ENCODE data around the gene FHL5.
A peak's percentile ranks its signal among the peaks of the same experiment; 100 is the strongest.
"Not testable (repeated sequence)": the region's sequence is repeated elsewhere in the genome, so short reads cannot be mapped to it uniquely, and the experiment has no call there.

Gene FHL5, protein sequence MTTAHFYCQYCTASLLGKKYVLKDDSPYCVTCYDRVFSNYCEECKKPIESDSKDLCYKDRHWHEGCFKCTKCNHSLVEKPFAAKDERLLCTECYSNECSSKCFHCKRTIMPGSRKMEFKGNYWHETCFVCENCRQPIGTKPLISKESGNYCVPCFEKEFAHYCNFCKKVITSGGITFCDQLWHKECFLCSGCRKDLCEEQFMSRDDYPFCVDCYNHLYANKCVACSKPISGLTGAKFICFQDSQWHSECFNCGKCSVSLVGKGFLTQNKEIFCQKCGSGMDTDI

DNA sequence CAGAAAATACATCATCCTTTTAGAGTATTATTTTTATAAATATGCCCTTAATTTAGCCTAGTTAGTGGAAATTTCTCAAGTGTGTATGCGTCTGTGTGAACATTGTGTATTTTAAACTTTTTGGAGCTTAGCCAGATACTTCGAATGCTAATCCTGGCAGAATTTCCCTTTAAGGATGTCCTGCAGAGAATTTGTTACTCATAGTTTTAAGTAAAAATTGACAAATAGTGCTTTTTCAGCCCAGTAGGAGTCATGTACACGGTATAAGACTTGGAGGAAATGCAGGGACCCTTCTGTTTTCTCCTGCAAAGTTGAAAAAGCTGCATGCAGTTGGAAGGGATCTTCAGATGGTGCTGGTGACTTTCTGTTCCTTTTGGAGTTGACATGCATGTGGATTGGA, at the start of gene FHL5:
FHL5 (plus strand) TSS at position 243 of the 400 bp plus-strand sequence. CDS start 40,486 bp downstream, outside the sequence.
- peak; percentile 38 for DNase-seq (ENCODE audit: low read depth)

DNA sequence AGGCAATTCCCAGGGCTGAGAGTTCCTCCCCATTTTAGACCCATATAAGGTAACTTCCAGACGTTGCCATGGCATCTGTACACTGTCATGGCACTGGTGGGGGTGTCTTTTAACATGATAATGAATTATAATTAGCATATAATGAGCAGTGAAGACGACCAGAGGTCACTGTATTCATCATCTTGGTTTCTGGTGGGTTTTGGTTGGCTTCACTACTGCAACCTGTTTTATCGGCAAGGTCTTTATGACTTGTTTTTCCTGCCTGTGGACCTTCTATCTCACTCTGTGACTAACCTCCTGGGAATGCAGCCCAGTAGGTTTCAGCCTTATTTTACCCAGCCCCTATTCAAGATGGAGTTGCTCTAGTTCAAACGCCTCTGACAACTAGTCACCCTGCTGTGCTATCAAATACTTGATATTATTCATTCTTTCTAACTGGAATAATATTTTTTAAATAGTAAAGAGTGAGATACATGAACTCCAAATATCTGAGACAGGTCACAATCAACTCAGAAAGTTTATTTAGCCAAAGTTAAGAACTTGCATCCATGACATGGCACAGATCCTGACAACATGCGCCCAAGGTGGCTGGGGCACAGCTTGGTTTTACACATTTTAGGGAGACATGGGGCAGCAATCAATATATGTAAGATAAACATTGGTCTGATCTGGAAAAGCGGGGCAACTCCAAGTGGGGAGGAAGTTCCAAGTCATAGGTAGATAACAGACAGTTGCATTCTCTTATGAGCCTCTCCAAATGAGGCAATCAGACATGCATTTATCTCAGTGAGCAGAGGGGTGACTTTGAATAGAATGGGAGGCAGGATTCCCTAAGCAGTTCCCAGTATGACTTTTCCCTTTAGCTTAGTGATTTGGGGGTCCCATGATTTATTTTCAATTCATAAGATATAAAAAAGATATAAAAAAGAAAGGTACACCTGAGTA, 42.5 kb upstream of the FHL5 start:
- peak; percentile 57 for DNase-seq (ENCODE audit: low read depth)

DNA sequence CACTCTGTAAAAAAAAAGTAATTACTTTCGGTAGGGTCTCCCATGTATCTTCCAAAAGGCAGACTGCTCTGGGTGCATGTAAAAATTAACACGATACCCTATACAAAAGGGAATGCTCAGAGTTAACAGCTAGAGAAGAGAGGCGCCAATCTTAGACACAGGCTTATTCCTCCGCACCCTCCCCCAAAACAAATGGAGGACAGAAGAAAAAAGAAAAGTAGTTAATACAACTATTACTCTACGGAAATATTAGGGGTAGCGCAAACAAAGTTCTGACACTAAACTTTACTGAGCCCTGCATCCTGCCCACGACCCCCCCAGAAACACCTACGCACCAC, 41.7 kb upstream of the FHL5 start:
- no peak for DNase-seq (ENCODE audit: low read depth)

DNA sequence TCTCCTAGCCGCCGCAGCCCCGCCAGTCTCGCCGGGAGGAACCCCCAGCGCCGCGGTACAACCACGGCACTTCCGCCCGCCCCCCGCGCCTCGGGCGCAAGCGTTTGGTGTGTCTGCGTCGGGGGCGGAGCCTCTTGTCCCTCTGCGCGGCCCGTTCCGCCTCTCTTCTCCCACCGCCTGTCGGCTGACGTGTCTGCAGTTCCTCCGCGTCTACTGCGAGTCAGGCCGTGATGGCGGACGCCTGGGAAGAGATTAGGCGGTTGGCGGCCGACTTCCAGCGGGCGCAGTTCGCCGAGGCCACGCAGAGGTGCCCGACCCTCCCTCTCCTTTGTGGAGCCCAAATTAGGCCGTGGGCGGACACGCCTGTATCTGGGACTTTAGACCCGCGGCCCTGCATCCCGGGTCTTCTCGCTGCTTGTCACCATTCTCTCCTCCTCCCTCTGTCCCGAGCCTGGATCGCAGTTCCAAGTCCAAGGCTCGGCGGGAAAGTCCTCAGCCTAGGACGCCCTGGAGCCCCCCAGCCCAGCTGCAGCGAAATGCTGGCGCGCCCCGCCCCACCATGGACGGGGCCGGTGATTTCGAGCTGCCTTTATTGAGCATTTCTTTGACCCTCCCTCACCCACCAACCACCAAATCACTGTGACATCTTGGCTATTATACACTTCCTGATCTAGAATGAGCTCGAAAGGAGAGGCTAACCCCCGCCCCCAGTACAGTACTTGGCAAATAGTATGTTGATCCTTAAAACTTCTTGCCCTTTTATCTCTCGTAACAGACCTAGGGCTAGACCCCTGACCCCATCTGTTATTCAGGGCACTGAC, 41.1 kb upstream of the FHL5 start, which contains the start of gene UFL1:
UFL1 (plus strand) TSS at position 163 of the 821 bp plus-strand sequence; CDS start at position 231, 68 bp downstream.
- DNase-seq (ENCODE audit: low read depth) = peak; percentile 95

DNA sequence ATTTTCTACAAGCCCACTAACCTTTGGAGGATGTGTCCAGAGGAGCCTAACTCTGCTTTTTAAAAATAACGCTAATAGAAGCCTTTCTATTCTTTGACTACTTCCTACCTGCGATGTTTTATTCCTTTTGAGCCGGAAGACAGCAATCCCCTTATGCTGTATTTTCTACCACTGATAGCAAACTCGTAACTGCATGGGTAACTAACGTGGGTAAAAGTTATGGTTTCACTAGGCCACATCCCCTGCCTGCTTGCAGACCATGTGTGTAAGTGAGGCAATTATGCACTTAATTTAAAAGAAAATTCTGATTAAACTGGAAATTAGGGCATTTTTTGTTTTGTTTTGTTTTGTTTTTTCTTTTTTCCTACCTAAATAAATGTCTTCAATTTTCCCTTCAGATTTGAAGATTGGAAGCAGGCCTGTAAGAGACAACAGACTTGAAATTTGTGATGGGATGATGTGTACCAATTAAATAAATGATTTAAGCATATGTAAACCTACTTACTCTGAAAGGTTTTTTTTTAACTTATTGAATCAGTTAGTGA, 40.4 kb upstream of the FHL5 start:
- peak; percentile 27 for DNase-seq (ENCODE audit: low read depth)

DNA sequence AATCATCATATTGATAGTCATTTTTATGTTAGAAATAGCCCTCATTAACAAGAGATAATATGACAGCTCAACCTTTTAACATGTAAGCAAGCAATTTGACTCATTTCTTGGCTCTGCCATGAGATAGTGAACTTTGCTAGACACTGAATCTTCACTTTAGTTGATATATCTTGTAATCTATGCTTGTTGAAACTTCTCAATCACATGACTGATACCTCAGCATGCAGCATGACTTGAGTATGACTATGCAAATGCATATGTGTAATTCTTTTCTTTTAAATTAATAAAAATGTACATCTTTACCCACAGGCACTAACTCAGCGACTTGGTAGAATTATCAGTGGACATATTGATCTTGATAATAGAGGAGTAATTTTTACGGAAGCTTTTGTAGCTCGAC, 34.7 kb upstream of the FHL5 start:
- no peak for DNase-seq (ENCODE audit: low read depth)

DNA sequence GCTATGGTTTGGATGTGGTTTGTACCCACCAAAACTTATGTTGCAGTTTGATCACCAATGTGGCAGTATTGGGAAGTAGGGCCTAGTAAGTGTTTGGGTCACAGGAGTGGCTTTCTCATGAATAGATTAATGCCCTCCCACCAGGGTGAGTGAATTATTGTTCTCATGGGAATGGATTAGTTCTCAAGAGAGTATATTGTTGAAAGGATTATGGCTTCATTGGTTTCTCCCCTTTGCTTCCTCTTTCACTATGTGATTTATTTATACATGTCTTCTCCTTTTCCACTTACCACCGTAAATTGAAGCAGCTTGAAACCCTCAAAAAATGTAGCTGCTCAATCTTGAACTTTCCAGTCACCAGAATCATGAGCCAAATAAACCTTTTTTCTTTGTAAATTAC, 30.5 kb upstream of the FHL5 start:
- DNase-seq (ENCODE audit: low read depth) = no peak

DNA sequence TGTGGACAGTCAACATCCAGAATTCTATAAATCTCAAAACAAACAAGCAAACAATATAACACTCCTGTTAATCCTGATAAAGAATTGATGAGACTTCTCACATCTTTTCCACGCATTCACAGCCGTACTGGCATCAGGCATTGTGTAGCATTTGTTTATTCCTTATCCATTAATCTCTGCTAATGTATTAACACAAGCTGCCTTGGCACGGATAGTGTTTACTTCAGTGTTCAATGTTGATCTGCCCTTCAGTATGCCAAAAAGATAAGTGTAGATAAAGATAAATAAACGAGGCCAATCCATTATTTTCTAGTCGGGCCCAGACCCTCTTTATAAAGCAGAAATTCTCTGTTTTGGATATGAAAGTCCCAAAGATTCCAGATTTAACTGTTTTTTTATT, 25.2 kb upstream of the FHL5 start:
- DNase-seq (ENCODE audit: low read depth) = no peak

DNA sequence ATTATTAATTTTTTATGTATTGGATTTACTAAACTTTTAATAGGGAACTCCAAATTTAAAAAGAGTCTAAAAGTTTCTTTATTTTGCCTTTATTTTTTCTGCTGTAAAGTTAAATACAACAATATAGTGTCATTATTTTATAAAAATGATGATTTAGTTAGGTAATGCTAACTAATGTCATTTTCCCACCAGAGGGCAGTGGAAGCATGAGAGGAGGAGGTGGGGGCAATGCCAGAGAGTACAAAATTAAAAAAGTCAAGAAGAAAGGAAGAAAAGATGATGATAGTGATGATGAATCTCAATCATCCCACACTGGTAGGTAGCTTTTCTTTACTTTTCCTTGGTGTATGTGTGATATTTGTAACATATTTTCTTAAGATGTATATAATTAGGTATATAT, 20.2 kb upstream of the FHL5 start:
- peak; percentile 8 for DNase-seq (ENCODE audit: low read depth)

DNA sequence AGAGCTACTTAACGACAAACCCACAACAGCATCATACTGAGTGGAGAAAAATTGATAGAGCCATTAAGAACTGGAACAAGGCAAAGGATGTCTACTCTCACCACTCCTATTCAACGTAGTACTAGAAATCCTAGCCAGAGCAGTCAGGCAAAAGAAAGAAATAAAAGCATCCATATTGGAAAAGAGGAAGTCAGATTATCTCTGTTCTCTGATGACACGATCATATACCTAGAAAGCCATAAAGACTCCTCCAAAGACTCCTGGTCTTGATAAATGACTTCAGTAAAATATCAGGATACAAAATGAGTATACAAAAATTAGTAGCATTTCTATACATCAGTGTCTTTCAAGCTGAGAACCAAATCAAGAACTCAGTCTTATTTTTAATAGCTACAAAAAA, 17.0 kb upstream of the FHL5 start:
- no peak for DNase-seq (ENCODE audit: low read depth)

DNA sequence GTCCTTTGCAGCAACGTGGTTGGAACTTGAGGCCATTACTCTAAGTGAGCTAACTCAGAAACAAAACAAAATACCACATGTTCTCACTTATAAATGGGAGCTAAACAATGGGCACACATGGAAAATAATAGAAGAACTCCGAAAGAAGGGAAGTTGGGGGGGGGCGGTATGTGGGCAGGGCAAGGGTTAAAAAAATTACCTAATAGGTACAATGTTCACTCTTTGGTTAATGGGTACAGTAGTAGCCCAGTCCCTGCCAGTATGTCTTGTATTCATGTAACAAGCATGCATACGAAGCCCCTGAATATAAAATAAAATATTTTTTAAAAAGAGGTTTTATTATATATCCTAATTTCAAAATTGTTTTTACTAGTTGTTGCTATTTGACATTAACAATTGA, 15.3 kb upstream of the FHL5 start:
- DNase-seq (ENCODE audit: low read depth) = no peak

DNA sequence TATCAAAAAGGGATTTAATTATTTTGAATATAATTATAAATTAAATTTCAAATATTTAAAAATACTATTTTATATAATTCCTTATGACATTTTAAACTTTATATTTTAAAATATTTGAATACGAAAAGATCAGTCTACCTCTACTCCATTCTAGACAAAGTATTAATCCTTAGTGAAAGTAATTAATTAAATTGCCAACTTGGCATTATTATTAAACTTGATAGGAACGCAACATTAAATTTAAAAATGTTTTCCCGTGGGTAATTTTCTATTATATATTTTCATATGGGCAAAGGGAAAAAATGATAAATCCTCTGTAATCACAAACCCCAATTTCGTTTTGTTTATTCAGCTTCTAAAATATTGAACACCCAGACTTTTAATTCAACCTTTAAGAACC, 8.4 kb upstream of the FHL5 start:
- DNase-seq (ENCODE audit: low read depth) = no peak

DNA sequence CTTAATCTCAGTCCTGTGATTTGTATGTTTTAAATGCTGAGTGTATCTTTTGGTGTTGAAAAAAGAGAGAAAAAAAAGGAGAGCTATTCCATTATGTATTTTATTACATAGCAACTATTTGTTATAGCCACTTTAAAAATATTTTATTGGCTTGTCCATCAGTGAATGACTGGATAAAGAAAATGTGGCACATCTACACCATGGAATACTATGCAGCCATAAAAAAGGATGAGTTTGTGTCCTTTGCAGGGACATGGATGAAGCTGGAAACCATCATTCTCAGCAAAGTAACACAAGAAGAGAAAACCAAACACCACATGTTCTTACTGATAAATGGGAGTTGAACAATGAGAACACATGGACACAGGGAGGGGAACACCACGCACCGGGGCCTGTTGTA, 3.2 kb upstream of the FHL5 start:
- DNase-seq (ENCODE audit: low read depth) = not testable (repeated sequence)

DNA sequence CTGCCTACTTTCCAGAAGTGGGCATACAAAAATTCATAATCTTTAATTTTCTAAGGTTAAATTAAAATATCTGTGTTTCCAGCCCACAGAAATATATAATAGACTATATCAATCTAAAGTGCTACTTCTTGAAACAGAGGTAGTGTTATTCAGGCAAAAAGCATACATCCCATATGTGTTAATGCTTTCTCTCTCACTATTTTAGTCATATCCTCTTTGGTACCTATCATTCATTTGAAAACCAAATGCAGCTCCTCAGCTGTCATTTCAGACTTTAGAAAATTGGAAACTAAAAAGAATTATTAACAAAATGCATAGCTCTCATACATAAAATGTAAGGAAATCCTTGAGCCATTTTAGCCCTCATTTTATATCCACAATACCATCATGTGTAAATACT, 925 bp downstream of the FHL5 start:
- DNase-seq (ENCODE audit: low read depth) = no peak

DNA sequence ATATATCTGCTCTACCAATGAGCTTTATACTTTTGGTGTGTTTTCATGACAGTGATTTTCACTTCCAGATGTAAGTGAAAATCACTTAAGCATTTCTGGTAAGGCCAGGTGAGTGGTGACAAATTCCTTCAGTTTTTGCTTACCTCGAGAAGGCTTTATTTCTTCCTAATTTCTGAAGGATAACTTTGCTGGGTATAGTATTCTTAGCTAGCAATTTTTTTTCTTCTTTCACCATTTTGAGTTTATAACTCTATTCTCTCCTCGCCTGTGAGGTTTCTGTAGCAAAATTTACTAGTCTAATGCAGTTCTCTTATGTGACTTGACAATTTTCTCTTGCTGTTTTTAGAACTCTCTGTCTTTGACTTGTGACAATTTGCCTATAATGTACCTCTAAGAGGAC, 7.1 kb downstream of the FHL5 start:
- no peak for DNase-seq (ENCODE audit: low read depth)

DNA sequence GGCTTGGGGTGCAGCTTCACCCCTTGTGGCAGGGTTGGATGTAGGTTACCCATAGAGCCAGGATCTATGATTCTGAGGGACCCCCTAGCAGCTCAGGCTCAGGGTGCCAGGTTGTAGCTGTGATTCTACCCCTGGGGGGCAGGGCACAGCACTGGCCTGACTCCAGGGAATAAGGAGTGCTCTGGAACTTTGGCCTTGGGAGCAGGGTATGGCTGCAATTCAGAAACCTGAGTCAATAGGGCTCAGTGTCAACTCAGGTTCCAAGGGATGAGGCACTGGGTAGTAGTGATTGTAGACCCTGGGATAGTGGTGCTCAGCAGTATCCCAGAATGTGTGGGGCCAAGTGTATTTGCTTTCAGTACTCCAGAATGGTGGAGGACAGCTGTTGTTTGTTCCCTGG, 8.6 kb downstream of the FHL5 start:
- DNase-seq (ENCODE audit: low read depth) = no peak

DNA sequence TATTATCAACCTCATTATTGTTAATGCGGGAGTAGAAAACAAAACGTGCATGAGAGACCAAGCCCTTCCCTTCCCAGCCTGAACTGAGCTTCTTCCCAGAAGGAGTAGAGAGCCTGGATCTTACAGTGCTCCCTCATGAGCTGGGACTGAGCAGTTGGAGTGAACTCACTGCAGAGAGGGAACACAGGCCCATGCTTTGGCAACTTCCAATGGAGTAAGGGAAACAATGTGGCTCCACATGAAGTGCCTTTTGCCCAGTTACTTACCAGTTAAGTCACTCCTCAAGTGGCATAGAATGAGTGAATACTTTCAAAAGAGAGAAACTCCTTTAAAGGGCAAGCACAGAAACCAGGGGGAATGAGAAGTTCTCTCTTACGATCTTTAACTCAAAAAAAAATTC, 12.4 kb downstream of the FHL5 start:
- no peak for DNase-seq (ENCODE audit: low read depth)

DNA sequence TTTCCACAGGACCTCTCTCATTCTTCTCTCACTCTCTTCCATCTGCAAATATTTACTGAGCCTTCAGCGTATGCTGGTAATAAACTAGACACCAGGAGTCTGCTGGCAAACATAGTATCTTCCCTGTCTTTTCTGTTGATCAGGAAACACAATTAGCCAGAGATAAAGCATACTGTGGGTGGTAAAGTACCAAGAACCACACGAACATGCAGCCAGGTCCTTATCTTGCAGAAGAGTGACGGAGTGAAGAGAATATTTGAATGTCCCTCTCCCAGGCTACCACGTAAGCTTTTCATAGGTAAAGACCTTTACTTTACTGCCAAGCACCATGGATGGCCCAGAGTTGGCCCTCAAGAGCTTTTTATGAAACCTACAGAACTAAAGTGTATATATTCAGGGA, 13.3 kb downstream of the FHL5 start:
- DNase-seq (ENCODE audit: low read depth) = no peak

DNA sequence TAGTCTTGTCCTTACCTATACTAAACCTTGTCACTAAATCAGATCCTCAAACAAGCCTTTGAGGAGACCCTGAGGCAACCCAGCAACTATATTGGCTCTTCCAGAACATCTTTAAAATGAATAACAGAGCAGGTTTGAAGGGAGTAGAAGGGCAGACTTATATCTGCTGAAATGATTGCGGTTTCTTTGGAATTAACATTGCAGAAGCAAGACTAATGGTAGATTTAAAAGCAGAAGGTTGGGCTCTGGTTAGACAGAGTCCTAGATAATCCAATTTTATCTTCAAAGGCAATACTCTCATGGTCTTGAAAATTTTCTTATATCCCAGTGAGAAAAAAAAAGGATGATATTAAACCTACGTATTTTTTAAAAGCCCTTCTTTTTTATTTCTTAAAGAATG, 19.1 kb downstream of the FHL5 start:
- DNase-seq (ENCODE audit: low read depth) = no peak

DNA sequence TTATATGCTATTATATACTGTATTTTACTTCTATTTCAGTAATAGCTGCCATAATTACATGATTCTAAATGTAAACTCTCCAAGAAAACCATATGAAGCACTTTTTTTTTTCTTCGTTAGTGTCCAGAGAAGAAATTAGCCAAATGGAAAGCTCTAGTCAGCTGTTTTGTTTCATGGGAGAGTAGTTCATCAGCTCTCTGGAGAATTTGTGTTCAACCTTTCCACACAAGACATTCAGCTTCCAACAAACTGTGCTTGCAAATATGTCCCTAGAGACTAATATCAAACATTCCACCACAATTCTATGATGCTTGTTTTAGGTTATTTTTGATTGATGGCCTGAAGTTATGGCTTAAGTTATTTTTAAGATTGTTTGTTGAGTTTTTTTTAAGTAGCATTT, 19.5 kb downstream of the FHL5 start:
- no peak for DNase-seq (ENCODE audit: low read depth)

DNA sequence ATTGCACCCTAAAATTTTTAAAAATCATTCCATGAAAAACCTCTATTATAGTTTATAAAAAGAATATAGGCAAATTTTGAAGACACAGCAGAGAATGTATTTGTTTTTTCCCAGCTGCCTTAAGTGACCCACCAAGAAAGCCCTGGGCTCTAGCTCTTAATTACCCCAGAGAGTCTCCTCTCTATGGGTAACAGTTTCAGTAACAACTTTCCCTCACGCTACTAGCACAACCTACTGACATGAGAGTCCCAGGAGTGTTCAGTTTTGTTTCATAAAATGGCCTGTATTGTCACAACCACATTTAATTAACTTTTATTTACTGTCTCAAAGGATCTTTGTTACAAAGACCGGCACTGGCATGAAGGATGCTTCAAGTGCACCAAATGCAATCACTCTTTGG, 41.5 kb downstream of the FHL5 start:
- no peak for DNase-seq (ENCODE audit: low read depth)

DNA sequence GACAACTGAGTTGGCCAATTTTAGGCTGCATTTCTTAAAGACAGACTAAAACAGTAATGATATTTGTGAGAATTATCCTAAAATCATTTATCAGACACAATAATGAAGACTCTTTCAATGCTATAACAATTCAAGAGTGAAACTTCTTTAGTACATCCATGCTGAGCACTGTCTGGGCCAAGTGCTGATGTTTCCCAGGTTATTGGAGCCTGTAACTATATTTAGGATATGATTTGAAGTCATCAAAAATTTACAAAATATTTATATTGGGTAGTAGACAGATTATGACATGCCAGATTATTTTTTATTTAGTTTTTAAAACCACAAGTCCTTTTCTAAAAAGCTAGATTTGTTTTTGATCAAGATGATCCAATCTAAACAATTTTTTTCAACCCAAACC, 45.1 kb downstream of the FHL5 start:
- no peak for DNase-seq (ENCODE audit: low read depth)
